NCI-H2107 (cell line): ENCODE results near the gene NFATC2.

Source experiments
- DNase-seq: peaks from one replicate; lab custom pipeline; 2025; lab: John Stamatoyannopoulos, UW

Gene NFATC2

GRCh38 chr20:51374961-51375360 is 167.6 kb downstream of the NFATC2 start:
- no peak for DNase-seq

DNA sequence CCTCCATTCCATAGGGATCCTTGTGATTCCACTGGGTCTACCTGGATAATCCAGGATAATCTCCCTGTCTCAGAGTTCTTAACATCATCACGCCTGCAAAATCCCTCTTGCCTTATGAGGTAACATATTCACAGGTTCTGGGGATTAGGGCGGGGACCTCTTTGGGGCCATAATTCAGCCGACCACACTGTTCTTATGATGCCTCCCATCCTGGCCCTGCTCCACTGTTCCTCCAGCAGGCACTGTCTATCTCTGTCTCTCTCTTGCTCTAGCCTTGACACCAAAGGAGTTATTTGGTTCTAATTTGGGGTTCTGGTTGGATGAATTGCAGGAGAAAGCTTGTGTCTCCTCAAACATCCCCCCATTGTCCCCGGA is 168.1 kb downstream of the NFATC2 start:
- no peak for DNase-seq

DNA sequence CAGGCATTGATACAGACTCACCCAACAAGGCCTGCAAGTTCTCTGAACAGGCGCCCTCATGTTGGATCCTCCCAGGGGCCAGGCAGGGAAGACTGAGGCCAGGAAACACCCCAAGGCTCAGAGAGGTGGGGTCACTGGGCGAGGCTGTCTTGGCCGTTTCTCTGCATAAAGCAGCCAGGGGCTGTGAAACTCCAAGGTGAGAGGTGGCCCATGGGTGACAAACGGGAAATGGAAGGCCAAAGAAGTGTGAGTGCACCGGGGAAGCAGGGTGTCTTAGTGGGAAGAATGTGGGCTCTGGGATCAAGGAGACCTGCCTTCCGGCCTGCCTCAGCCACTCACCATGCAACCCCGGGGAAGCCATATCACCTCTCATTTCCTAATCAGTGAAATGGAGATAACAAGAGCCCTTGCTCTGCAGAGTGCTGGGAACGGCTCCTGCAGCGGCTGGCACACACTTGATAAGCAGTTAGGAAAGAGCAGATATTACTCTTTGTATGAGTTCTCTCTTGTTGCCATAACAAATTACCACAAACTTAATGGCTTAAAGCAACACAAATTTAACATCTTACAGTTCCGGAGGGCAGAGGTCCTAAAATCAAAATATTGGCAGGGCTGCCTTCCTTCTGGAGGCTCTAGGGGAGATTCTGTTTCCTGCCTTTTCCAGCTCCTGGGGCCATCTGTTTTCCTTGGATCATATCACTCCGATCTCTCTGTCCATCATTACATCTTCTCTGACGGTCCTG is 168.6 kb downstream of the NFATC2 start:
- no peak for DNase-seq

DNA sequence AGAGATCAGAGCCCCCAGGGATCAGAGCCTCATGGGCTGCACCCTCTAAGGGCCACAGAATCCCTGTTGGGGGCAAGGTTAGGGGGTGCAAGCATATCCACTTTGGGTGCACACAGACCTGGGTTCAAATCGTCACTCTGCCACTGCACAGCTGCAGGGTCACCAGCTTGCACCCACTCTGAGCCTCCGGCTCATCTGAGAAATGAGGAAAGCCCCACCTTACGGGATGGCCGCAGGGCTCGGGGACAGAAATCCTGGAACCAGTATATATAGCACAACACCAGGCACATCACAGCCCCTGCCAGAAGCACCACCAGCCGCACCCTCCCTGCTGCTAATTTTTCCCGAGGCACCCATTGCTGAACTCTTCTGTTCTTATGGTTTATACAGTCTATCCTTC is 169.6 kb downstream of the NFATC2 start:
- no peak for DNase-seq

DNA sequence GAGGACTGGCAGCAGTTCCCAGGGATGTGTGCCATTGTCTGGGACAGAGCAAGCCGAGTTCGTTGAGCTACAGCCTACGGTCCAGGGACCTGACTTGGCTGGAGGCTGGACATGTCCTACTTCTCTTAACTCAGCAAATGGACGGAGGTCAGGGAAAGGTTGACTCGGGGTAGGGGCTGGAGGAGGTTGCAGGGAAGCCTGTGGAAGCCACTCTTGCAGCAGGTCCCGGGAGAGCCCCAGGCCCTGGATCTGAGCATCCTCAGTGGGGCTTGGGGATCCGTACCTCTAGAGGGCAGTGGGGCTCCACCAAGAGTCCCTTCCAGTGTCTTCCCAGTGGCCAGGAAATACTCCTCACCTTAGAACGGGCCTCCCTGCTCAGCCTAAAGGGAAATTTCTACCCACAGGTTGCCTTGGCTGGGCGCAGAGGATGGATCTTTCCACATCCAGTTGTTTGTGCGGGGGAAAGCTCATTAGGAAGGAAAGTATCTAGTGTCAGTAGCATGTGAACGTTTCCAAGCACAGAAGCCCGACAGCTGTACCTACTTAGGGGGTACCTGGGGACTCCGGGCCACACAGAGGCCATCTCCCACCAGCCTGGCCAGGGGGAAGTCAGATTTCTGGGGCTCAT is 170.2 kb downstream of the NFATC2 start:
- DNase-seq = peak; percentile 53

- no peak for DNase-seq
These were observed 170.8 kb downstream of the NFATC2 start for GRCh38 chr20:51371720-51372119.

DNA sequence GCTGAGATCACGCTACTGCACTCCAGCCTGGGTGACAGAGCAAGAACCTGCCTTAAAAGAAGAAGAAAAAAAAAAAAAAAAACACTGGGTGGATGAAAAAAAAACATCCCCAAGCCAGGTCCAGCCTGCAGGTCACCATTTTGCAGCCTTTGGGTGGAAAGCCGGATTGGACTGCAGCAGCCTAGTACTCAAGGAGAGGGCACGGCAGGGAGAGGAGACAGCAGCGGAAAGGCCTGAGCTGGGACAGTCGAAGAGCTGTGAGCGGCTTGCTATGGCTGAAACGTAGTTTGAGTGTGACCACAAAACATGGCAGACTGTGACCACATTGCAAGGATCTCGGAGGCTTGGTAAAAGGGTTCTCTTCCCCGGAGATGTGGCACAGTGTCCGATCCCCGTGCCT is 173.0 kb downstream of the NFATC2 start:
- DNase-seq = no peak

- no peak for DNase-seq
These were observed 173.9 kb downstream of the NFATC2 start for GRCh38 chr20:51368461-51369211.

- DNase-seq = no peak
These were observed 176.2 kb downstream of the NFATC2 start for GRCh38 chr20:51366155-51366886.

GRCh38 chr20:51365670-51366069 is 176.8 kb downstream of the NFATC2 start:
- no peak for DNase-seq

- no peak for DNase-seq
These were observed 178.7 kb downstream of the NFATC2 start for GRCh38 chr20:51363813-51364212.

DNA sequence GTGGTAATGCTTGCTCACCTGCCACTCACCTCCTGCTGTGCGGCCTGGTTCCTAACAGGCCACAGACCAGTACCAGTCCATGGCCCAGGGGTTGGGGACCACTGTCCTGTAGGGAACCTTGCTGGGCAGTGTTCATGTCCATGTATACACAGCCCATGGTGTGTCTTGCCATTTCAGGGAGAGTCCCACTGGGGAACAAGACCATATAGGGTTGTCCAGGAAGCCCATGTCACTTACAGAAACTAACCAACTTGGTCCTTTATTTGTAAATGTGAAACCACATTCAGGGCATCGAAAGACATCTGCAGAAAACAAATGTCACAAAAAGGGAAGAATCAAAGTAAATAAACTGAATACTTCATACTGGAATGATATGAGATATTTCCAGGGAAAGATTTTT is 179.1 kb downstream of the NFATC2 start:
- DNase-seq = no peak

GRCh38 chr20:51362254-51362653 is 180.3 kb downstream of the NFATC2 start:
- DNase-seq = no peak

DNA sequence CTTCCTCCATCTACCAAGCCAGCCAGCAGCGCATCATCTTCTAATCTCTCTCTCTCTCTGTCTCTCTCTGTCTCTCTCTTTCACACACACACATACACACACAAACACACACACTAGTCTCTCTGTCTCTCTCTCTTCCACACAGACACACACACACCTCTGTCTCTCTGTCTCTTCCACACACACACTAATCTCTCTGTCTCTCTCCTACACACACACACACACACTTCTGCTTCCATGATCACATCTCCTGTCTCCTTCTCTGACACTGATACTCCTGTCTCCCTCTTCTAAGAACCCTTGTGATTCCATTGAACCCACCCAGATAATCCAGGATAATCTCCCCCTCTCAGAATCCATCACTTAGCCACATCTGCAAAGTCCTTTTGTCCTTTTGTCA is 181.3 kb downstream of the NFATC2 start:
- no peak for DNase-seq

- no peak for DNase-seq
These were observed 181.9 kb downstream of the NFATC2 start for GRCh38 chr20:51360451-51361201.

DNA sequence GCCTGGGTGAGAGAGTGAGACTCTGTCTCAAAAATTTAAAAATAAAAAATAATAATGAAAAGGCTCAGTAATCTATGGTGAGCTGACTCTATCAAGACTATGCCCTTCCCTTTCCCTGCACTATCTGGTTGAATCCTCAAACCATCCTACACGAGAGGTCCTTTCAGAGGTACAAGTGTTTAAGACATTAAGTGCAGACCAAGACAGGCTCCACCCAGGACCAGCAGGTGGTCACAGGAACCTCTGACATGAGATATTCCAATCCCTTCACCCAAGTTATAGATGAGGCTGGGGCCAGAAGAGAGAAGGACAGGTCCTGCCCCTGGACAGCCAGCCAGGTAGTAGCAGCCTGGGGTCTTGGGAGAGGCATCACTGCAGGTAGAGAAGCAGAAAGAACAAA is 182.6 kb downstream of the NFATC2 start:
- DNase-seq = no peak

DNA sequence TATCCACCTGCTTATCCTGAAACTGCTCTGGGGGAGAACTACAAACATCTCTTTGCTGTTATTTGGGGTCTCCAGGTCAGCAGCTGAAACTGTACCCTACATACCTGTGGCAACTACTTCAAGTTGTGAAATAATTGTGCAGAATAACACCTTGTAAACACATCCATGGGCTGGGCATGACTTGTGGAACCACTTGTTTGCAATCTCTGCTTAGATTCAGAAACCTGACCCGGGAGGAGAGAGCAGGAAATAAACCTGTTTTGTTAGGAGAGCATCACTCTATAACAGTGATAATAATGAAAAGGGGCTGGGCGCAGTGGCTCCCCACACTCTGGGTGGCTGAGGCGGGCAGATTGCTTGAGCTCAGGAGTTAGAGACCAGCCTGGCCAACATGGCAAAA is 183.1 kb downstream of the NFATC2 start:
- no peak for DNase-seq

DNA sequence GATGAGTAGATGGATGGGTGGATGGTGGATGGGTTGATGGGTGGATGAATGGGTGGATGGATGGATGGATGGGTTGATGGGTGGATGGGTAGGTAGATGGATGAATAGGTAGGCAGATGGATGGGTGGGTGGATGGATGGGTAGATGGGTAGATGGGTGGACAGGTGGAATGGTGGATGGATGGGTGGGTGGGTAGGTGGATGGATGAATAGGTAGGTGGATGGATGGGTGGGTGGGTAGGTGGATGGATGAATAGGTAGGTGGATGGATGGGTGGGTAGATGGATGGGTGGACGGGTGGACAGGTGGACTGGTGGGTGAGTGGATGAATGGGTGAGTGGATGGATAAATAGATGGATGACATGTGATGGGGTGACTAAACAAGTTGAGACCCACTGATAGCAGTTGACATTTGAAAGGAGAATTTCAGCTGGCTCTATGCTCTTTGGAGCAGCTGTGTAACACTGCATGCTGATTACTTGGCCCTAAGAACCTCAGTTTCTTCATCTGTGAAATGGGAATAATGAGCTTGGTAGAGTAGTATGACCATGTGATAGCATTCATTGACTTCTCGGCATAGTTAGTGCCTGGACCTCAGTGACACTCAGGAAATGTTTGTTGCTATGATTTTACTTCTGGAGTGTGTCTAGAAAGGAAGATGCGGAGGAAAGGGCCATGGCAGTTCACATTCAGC is 184.3 kb downstream of the NFATC2 start:
- no peak for DNase-seq

- no peak for DNase-seq
These were observed 185.0 kb downstream of the NFATC2 start for GRCh38 chr20:51357543-51357942.

DNA sequence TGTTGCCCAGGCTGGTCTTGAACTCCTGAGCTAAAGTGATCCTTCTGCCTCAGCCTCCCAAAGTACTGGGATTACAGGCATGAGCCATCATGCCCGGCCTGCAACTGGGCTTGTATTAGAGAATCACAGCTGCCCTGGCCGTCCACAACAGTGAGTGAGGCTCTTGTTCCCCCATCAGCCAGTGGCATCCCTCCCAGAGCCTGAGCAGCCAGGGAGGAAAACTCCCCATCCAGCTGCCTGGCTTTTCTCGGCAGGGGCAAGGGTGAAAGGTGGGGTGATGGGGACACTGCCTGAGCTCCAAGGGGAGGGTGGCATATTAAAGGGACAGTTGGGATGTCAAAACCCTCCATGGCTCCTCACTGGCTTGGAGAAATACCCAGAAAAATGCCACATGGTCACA is 185.6 kb downstream of the NFATC2 start:
- no peak for DNase-seq

DNA sequence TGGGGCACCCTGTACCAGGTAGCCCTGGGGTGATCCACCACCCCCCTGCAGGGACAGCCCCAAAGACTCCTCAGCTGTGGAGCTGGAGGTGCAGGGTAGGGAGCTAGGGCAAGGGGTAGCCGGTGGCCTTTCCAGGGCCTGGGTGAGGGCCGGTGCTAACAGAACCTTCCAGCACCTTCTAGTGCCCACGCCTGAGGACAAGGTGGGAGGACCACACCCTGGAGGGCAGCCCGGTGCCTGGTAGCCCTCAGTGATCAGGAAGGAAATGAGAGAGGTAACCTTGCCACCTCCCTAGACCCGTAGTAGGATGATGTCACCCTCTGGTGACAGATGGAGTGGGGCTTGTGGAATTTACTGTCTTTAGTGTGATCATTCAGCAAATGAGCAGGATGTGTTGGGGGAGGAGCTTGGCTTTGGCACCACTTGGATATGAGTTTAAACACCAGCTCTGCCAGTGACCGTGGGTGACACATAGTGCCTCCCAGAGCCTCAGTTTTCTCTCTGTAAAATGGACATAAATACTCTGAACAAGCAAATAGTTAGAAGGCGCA is 187.7 kb downstream of the NFATC2 start:
- DNase-seq = no peak
